ENCODE results near the gene RANBP1. TPM values are rescaled to one million over a fixed set of nuclear protein-coding genes. Genes with fewer than 3 reads are reported as not detected.

The RANBP1 gene
- polyA plus RNA-seq, 1 of the 3 experiments (the other 2 are of a cell fraction) = 502 TPM

GRCh38 chr22:20106849-20107237 lies 9.1 kb upstream of the RANBP1 start:
- H3K27me3 ChIP-seq (ENCODE audit: insufficient read depth) = no peaks in the 10 kb centered on the region
- peaks cover 17% of the 10 kb centered on the region for H3F3A ChIP-seq (replicated peaks; ENCODE audit: insufficient read depth)
- no peaks in the 10 kb centered on the region; a peak in 1 of 4 replicates for H3K4me1 ChIP-seq (ENCODE audit: control insufficient read depth in 1 of 2, insufficient read depth in 2 of 2, low read depth in 1 of 2, low read length in 1 of 2)
- H3K9me3 ChIP-seq = no peaks in the 10 kb centered on the region
- 89% methylated on average over 10 of the region's 10 CpGs for WGBS (ENCODE audit: low lambda C conversion rate)
- H3K4me2 ChIP-seq = no peak overlapping the region
- no peak for TF ChIP-seq IRF3 (IDR thresholded peaks at IDR 0.05; ENCODE audit: low read depth, low read length)
- TF ChIP-seq YY1 (IDR thresholded peaks at IDR 0.05; ENCODE audit: low read depth) = no peak
- H3K9me2 ChIP-seq = no peaks in the 10 kb centered on the region
- no peak overlapping the region for H3K4me3 ChIP-seq (ENCODE audit: low read depth in 2 of 2, low read length in 1 of 2)
- DNase-seq = no peak
- no peak overlapping the region for H3K27ac ChIP-seq (ENCODE audit: low read depth in 2 of 2, low read length in 1 of 2)
- ChIA-PET POLR2A (no interaction called here), CTCF (no interaction called here)
- peaks cover 30 to 91% of the 10 kb centered on the region in 2 experiments for H3K36me3 ChIP-seq (replicated peaks in 1 of 2; ENCODE audit: control insufficient read depth in 1 of 2, insufficient read depth in 2 of 2, low read length in 1 of 2)
- H2AFZ ChIP-seq (ENCODE audit: low read depth) = no peak overlapping the region
- peaks cover 34% of the 10 kb centered on the region for H3K79me2 ChIP-seq (ENCODE audit: insufficient read depth)
- no peak overlapping the region for H3K9ac ChIP-seq
- H4K20me1 ChIP-seq (ENCODE audit: insufficient read depth) = peaks cover 22% of the 10 kb centered on the region; the same call in 1 of the 2 replicates

- H3K9me3 ChIP-seq = no peaks in the 10 kb centered on the region
- H3K27me3 ChIP-seq (ENCODE audit: insufficient read depth) = no peaks in the 10 kb centered on the region
- no peak overlapping the region for H3K27ac ChIP-seq (ENCODE audit: low read depth in 2 of 2, low read length in 1 of 2)
- ChIA-PET POLR2A (no interaction called here), CTCF (no interaction called here)
- H3K4me1 ChIP-seq (ENCODE audit: control insufficient read depth in 1 of 2, insufficient read depth in 2 of 2, low read depth in 1 of 2, low read length in 1 of 2) = no peaks in the 10 kb centered on the region; a peak in 1 of 4 replicates
- H3K4me2 ChIP-seq = no peak overlapping the region
- peaks cover 28% of the 10 kb centered on the region for H3K79me2 ChIP-seq (ENCODE audit: insufficient read depth)
- H2AFZ ChIP-seq (ENCODE audit: low read depth) = no peak overlapping the region
- H3K9me2 ChIP-seq = no peaks in the 10 kb centered on the region
- H3K9ac ChIP-seq = no peak overlapping the region
- H3K36me3 ChIP-seq (replicated peaks in 1 of 2; ENCODE audit: control insufficient read depth in 1 of 2, insufficient read depth in 2 of 2, low read length in 1 of 2) = peaks cover 30 to 91% of the 10 kb centered on the region in 2 experiments
- DNase-seq = no peak
- 100% methylated on average over 1 of the region's 7 CpGs for WGBS (ENCODE audit: low lambda C conversion rate)
- no peak for TF ChIP-seq RXRA (IDR thresholded peaks at IDR 0.05; ENCODE audit: borderline replicate concordance, low read depth)
- TF ChIP-seq GABPA (IDR thresholded peaks at IDR 0.05; ENCODE audit: low read depth) = no peak
- no peak for TF ChIP-seq FOXJ3 (CRISPR knock-in tag; IDR thresholded peaks at IDR 0.05)
- TF ChIP-seq SIN3A (IDR thresholded peaks at IDR 0.05; ENCODE audit: borderline replicate concordance, low read depth, low read length) = no peak
- no peak for TF ChIP-seq REST (IDR thresholded peaks at IDR 0.05; ENCODE audit: low read depth, low read length)
- TF ChIP-seq SMC3 (IDR thresholded peaks at IDR 0.05; ENCODE audit: low read depth, low read length) = no peak
- no peak for TF ChIP-seq CTCF (IDR thresholded peaks at IDR 0.05)
- no peak for TF ChIP-seq TCF12 (IDR thresholded peaks at IDR 0.05)
- no peak for TF ChIP-seq FOXM1 (IDR thresholded peaks at IDR 0.05; ENCODE audit: low read depth)
- no peak for TF ChIP-seq USF1 (IDR thresholded peaks at IDR 0.05; ENCODE audit: borderline replicate concordance, low read depth)
- no peak for TF ChIP-seq IRF3 (IDR thresholded peaks at IDR 0.05; ENCODE audit: low read depth, low read length)
- peaks cover 16% of the 10 kb centered on the region for H3F3A ChIP-seq (replicated peaks; ENCODE audit: insufficient read depth)
- peaks cover 22% of the 10 kb centered on the region; the same call in 1 of the 2 replicates for H4K20me1 ChIP-seq (ENCODE audit: insufficient read depth)
- H3K4me3 ChIP-seq (ENCODE audit: low read depth in 2 of 2, low read length in 1 of 2) = no peak overlapping the region
Measured at GRCh38 chr22:20107471-20107901, 8.4 kb upstream of the RANBP1 start.

All from SK-N-SH (cell line).